MV-4-11 (cell line): ENCODE data around the gene REEP6.
"Not testable (repeated sequence)": the region's sequence is repeated elsewhere in the genome, so short reads cannot be mapped to it uniquely, and the experiment has no call there.

Source experiments
- DNase-seq: peaks from one replicate; lab custom pipeline; 2025; lab: John Stamatoyannopoulos, UW

Gene REEP6

GRCh38 chr19:1490311-1491113, 469 bp upstream of the REEP6 start, which contains the start of gene PCSK4:
PCSK4 (minus strand) TSS chr19:1490350; CDS start chr19:1490346, 4 bp downstream.
- DNase-seq = peak; percentile 99

GRCh38 chr19:1491849-1492170, 829 bp downstream of the REEP6 start:
- DNase-seq = no peak

GRCh38 chr19:1492474-1493006, 1.6 kb downstream of the REEP6 start:
- peak; percentile 48 for DNase-seq

GRCh38 chr19:1494115-1494815, 3.3 kb downstream of the REEP6 start:
- no peak for DNase-seq

GRCh38 chr19:1495051-1495798, 4.2 kb downstream of the REEP6 start:
- DNase-seq = no peak

- no peak for DNase-seq
Observed at GRCh38 chr19:1495799-1496713, 5.1 kb downstream of the REEP6 start.

- no peak for DNase-seq
Observed at GRCh38 chr19:1496714-1497577, 6.0 kb downstream of the REEP6 start.

- no peak for DNase-seq
Observed at GRCh38 chr19:1497578-1498235, 6.7 kb downstream of the REEP6 start.

- not testable (repeated sequence) for DNase-seq
Observed at GRCh38 chr19:1499231-1499630, 8.2 kb downstream of the REEP6 start.

GRCh38 chr19:1501200-1501595, 10.2 kb downstream of the REEP6 start:
- DNase-seq = no peak

- DNase-seq = no peak
Observed at GRCh38 chr19:1502433-1503088, 11.6 kb downstream of the REEP6 start.

GRCh38 chr19:1503089-1503924, 12.3 kb downstream of the REEP6 start:
- DNase-seq = peak; percentile 68

- DNase-seq = no peak
Observed at GRCh38 chr19:1503925-1504773, 13.2 kb downstream of the REEP6 start.

- no peak for DNase-seq
Observed at GRCh38 chr19:1505012-1505411, 14.0 kb downstream of the REEP6 start.

GRCh38 chr19:1505991-1506881, 15.3 kb downstream of the REEP6 start:
- no peak for DNase-seq

GRCh38 chr19:1507192-1507660, 16.2 kb downstream of the REEP6 start:
- no peak for DNase-seq
